Measurements from ENCODE around the gene SYCE3.

The SYCE3 gene

GRCh38 chr22:50576070-50576469 is 13.4 kb upstream of the SYCE3 start:
- DNase-seq (ENCODE audit: low read depth in 2 of 2): no peak

GRCh38 chr22:50575426-50575941 is 12.8 kb upstream of the SYCE3 start:
- no peak for DNase-seq (ENCODE audit: low read depth in 2 of 2)

- no peak for DNase-seq (ENCODE audit: low read depth in 2 of 2)
These were observed 11.7 kb upstream of the SYCE3 start for GRCh38 chr22:50574383-50574755.

- DNase-seq (ENCODE audit: low read depth in 2 of 2): no peak
These were observed 11.0 kb upstream of the SYCE3 start for GRCh38 chr22:50573491-50574382.

GRCh38 chr22:50572965-50573364 is 10.2 kb upstream of the SYCE3 start:
- DNase-seq (ENCODE audit: low read depth in 2 of 2): no peak

GRCh38 chr22:50571264-50572175 is 8.8 kb upstream of the SYCE3 start:
- DNase-seq (ENCODE audit: low read depth in 2 of 2): no peak

- no peak for DNase-seq (ENCODE audit: low read depth in 2 of 2)
These were observed 8.1 kb upstream of the SYCE3 start for GRCh38 chr22:50570861-50571260.

GRCh38 chr22:50569896-50570535 is 7.3 kb upstream of the SYCE3 start:
- DNase-seq (ENCODE audit: low read depth in 2 of 2): no peak

- DNase-seq (ENCODE audit: low read depth in 2 of 2): no peak
These were observed 6.3 kb upstream of the SYCE3 start for GRCh38 chr22:50569041-50569459.

- no peak for DNase-seq (ENCODE audit: low read depth in 2 of 2)
These were observed 5.9 kb upstream of the SYCE3 start for GRCh38 chr22:50568626-50569025.

GRCh38 chr22:50567721-50568252 is 5.1 kb upstream of the SYCE3 start:
- no peak for DNase-seq (ENCODE audit: low read depth in 2 of 2)

- DNase-seq (ENCODE audit: low read depth in 2 of 2): no peak
These were observed 1.6 kb upstream of the SYCE3 start for GRCh38 chr22:50564289-50564688.

GRCh38 chr22:50563413-50564160 is 868 bp upstream of the SYCE3 start:
- no peak for DNase-seq (ENCODE audit: low read depth in 2 of 2)

GRCh38 chr22:50561401-50562358 is 1.0 kb downstream of the SYCE3 start:
- DNase-seq (ENCODE audit: low read depth in 2 of 2): no peak

- no peak for DNase-seq (ENCODE audit: low read depth in 2 of 2)
These were observed 2.7 kb downstream of the SYCE3 start for GRCh38 chr22:50560034-50560433.

GRCh38 chr22:50556703-50557102 is 6.0 kb downstream of the SYCE3 start:
- DNase-seq (ENCODE audit: low read depth in 2 of 2): no peak

- DNase-seq (ENCODE audit: low read depth in 2 of 2): no peak
These were observed 9.4 kb downstream of the SYCE3 start for GRCh38 chr22:50553310-50553709.

- no peak for DNase-seq (ENCODE audit: low read depth in 2 of 2)
These were observed 11.5 kb downstream of the SYCE3 start for GRCh38 chr22:50551160-50551752.

- no peak for DNase-seq (ENCODE audit: low read depth in 2 of 2)
These were observed 12.3 kb downstream of the SYCE3 start for GRCh38 chr22:50550395-50550794.
